Measurements from ENCODE around the gene SLIT3. TPM values are rescaled to one million over a fixed set of nuclear protein-coding genes. Genes with fewer than 3 reads are reported as not detected.

Gene SLIT3
- total and polyA plus RNA-seq, 2 donors: 64.7 to 109 TPM

GRCh38 chr5:168777651-168778050 is 523.3 kb downstream of the SLIT3 start:
- Histone ChIP-seq H3K4me1 (ENCODE audit: insufficient read depth) (no peaks in the 10 kb centered on the region), H3K36me3 (ENCODE audit: insufficient read depth) (no peaks in the 10 kb centered on the region), H3K4me3 (ENCODE audit: low read depth, low read length) (no peak overlapping the region), H3K27ac (ENCODE audit: low read depth) (no peak overlapping the region)
- WGBS: 90% methylated on average over 2 of the region's 2 CpGs
- DNase-seq (ENCODE audit: extremely low spot score): no peak

GRCh38 chr5:168776070-168776469 is 524.9 kb downstream of the SLIT3 start:
- WGBS: 80% methylated on average over 9 of the region's 9 CpGs
- DNase-seq (ENCODE audit: extremely low spot score): no peak
- no peaks in the 10 kb centered on the region for H3K36me3 ChIP-seq (ENCODE audit: insufficient read depth)
- H3K4me1 ChIP-seq (ENCODE audit: insufficient read depth): no peaks in the 10 kb centered on the region
- H3K27ac ChIP-seq (ENCODE audit: low read depth): no peak overlapping the region
- no peak overlapping the region for H3K4me3 ChIP-seq (ENCODE audit: low read depth, low read length)

GRCh38 chr5:168773226-168773625 is 527.7 kb downstream of the SLIT3 start:
- WGBS: 92% methylated on average over 9 of the region's 9 CpGs
- DNase-seq (ENCODE audit: extremely low spot score): no peak
- Histone ChIP-seq H3K4me3 (ENCODE audit: low read depth, low read length) (no peak overlapping the region), H3K27ac (ENCODE audit: low read depth) (no peak overlapping the region), H3K4me1 (ENCODE audit: insufficient read depth) (no peaks in the 10 kb centered on the region), H3K36me3 (ENCODE audit: insufficient read depth) (no peaks in the 10 kb centered on the region)

GRCh38 chr5:168772316-168772961 is 528.5 kb downstream of the SLIT3 start:
- Histone ChIP-seq H3K36me3 (ENCODE audit: insufficient read depth) (no peaks in the 10 kb centered on the region), H3K27ac (ENCODE audit: low read depth) (no peak overlapping the region), H3K4me3 (ENCODE audit: low read depth, low read length) (no peak overlapping the region), H3K4me1 (ENCODE audit: insufficient read depth) (no peaks in the 10 kb centered on the region)
- DNase-seq (ENCODE audit: extremely low spot score): no peak
- 91% methylated on average over 22 of the region's 22 CpGs for WGBS

- 93% methylated on average over 6 of the region's 6 CpGs for WGBS
- no peak overlapping the region for H3K4me3 ChIP-seq (ENCODE audit: low read depth, low read length)
- DNase-seq (ENCODE audit: extremely low spot score): no peak
- no peak overlapping the region for H3K27ac ChIP-seq (ENCODE audit: low read depth)
- H3K36me3 ChIP-seq (ENCODE audit: insufficient read depth): no peaks in the 10 kb centered on the region
- no peaks in the 10 kb centered on the region for H3K4me1 ChIP-seq (ENCODE audit: insufficient read depth)
Measured at GRCh38 chr5:168771678-168772077, 529.3 kb downstream of the SLIT3 start.

- no peak for DNase-seq (ENCODE audit: extremely low spot score)
- 94% methylated on average over 5 of the region's 5 CpGs for WGBS
- Histone ChIP-seq H3K4me1 (ENCODE audit: insufficient read depth) (no peaks in the 10 kb centered on the region), H3K27ac (ENCODE audit: low read depth) (no peak overlapping the region), H3K4me3 (ENCODE audit: low read depth, low read length) (no peak overlapping the region), H3K36me3 (ENCODE audit: insufficient read depth) (no peaks in the 10 kb centered on the region)
Measured at GRCh38 chr5:168770996-168771395, 529.9 kb downstream of the SLIT3 start.

- no peak overlapping the region for H3K27ac ChIP-seq (ENCODE audit: low read depth)
- no peak for DNase-seq (ENCODE audit: extremely low spot score)
- no peaks in the 10 kb centered on the region for H3K4me1 ChIP-seq (ENCODE audit: insufficient read depth)
- 75% methylated on average over 8 of the region's 8 CpGs for whole genome bisulfite sequencing
- no peak overlapping the region for H3K4me3 ChIP-seq (ENCODE audit: low read depth, low read length)
- H3K36me3 ChIP-seq (ENCODE audit: insufficient read depth): no peaks in the 10 kb centered on the region
Measured at GRCh38 chr5:168770036-168770498, 530.9 kb downstream of the SLIT3 start.

GRCh38 chr5:168768172-168768571 is 532.8 kb downstream of the SLIT3 start:
- Histone ChIP-seq H3K36me3 (ENCODE audit: insufficient read depth) (no peaks in the 10 kb centered on the region), H3K27ac (ENCODE audit: low read depth) (no peak overlapping the region), H3K4me3 (ENCODE audit: low read depth, low read length) (no peak overlapping the region), H3K4me1 (ENCODE audit: insufficient read depth) (no peaks in the 10 kb centered on the region)
- no peak for DNase-seq (ENCODE audit: extremely low spot score)
- 86% methylated on average over 13 of the region's 13 CpGs for WGBS

GRCh38 chr5:168766426-168766700 is 534.6 kb downstream of the SLIT3 start:
- no peak for DNase-seq (ENCODE audit: extremely low spot score)
- 73% methylated on average over 2 of the region's 2 CpGs for WGBS
- Histone ChIP-seq H3K4me3 (ENCODE audit: low read depth, low read length) (no peak overlapping the region), H3K27ac (ENCODE audit: low read depth) (no peak overlapping the region), H3K4me1 (ENCODE audit: insufficient read depth) (no peaks in the 10 kb centered on the region), H3K36me3 (ENCODE audit: insufficient read depth) (no peaks in the 10 kb centered on the region)

GRCh38 chr5:168765551-168766425 is 535.2 kb downstream of the SLIT3 start:
- Histone ChIP-seq H3K27ac (ENCODE audit: low read depth) (no peak overlapping the region), H3K4me3 (ENCODE audit: low read depth, low read length) (no peak overlapping the region), H3K36me3 (ENCODE audit: insufficient read depth) (no peaks in the 10 kb centered on the region), H3K4me1 (ENCODE audit: insufficient read depth) (no peaks in the 10 kb centered on the region)
- 31% methylated on average over 9 of the region's 9 CpGs for WGBS
- peak; percentile 39 for DNase-seq (ENCODE audit: extremely low spot score)

- no peak overlapping the region for H3K27ac ChIP-seq (ENCODE audit: low read depth)
- WGBS: 61% methylated on average over 15 of the region's 15 CpGs
- no peak for DNase-seq (ENCODE audit: extremely low spot score)
- no peaks in the 10 kb centered on the region for H3K4me1 ChIP-seq (ENCODE audit: insufficient read depth)
- no peak overlapping the region for H3K4me3 ChIP-seq (ENCODE audit: low read depth, low read length)
- no peaks in the 10 kb centered on the region for H3K36me3 ChIP-seq (ENCODE audit: insufficient read depth)
Measured at GRCh38 chr5:168765086-168765550, 535.8 kb downstream of the SLIT3 start.

GRCh38 chr5:168756453-168757391 is 544.2 kb downstream of the SLIT3 start:
- Histone ChIP-seq H3K4me3 (ENCODE audit: low read depth, low read length) (no peak overlapping the region), H3K4me1 (ENCODE audit: insufficient read depth) (no peaks in the 10 kb centered on the region), H3K36me3 (ENCODE audit: insufficient read depth) (no peaks in the 10 kb centered on the region), H3K27ac (ENCODE audit: low read depth) (no peak overlapping the region)
- WGBS: 75% methylated on average over 10 of the region's 10 CpGs
- no peak for DNase-seq (ENCODE audit: extremely low spot score)

- no peak for DNase-seq (ENCODE audit: extremely low spot score)
- 89% methylated on average over 7 of the region's 7 CpGs for WGBS
- H3K36me3 ChIP-seq (ENCODE audit: insufficient read depth): no peaks in the 10 kb centered on the region
Measured at GRCh38 chr5:168755548-168756093, 545.3 kb downstream of the SLIT3 start.

More at GRCh38 chr5:168755548-168756093, 545.3 kb downstream of the SLIT3 start:
- Histone ChIP-seq H3K4me1 (ENCODE audit: insufficient read depth) (no peaks in the 10 kb centered on the region), H3K27ac (ENCODE audit: low read depth) (no peak overlapping the region), H3K4me3 (ENCODE audit: low read depth, low read length) (no peak overlapping the region)

All from urinary bladder (tissue), 4 donors.